Diencephalon (tissue), 1 donor: ENCODE data around the gene CDT1. TPM values are rescaled to one million over a fixed set of nuclear protein-coding genes. Genes with fewer than 3 reads are reported as not detected.

Experiments used
- total RNA-seq: library from RNA; depleted of rRNA; stranded (reverse); fragments of >200 nt; gene quantifications from one replicate; pipeline ENCODE4 v1.2.3, GENCODE V29; 2014

CDT1 gene
- total RNA-seq, result 7.8 TPM

GRCh38 chr16:88803264-88803987 is at the start of gene CDT1:
Gene CDT1, plus strand, starts transcription at chr16:88803789. Its CDS starts 43 bp downstream, at chr16:88803832.

DNA sequence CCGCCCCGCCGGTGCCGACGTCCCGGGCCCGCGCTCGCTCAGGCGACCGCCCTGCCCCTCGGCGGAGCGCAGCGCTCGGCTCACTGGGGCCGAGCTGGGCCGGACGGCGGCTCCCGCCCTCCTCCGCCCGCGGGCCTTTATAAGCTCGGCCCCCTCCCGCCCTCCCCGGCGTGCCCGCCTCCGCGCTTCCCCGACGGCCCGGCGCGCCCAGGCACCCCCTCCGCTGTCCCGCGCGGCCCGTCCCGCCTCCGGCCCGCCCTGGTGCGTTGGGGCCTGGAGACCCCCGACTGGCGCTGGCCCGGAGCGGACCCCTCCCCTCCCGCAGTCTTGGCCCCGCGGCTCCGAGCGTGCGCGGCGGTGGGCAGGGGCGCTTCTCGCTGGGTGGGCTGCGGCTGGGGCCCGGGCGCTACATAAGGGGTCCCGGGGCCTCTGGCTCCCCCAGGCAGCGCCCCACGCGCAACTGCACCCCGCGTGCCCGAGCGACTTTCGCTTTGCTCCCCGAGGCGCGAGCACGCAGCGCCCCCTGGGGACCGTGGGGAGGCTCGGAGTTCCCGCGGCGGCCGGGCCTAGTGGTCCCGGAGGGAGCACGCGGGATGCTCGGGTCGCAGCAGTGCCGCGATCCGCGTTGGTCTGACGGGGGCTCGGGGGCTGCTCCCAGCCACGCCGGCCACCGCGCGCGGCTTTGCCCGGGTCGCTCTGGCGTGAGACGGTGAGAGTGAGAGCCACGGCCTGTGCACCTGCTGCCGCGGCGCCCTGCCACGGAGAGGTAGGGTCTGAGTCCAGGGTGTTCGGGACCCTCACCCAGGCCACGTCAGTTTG is 18.3 kb upstream of the CDT1 start, which contains the start of gene PIEZO1:
Gene PIEZO1, minus strand, starts transcription at position 115 of the 819 bp plus-strand sequence. CDS start 256 bp downstream, outside the sequence.

GRCh38 chr16:88811769-88812512 is 8.4 kb downstream of the CDT1 start, which contains the start of gene APRT:
Gene APRT, minus strand, starts transcription at chr16:88811928. Its CDS starts 29 bp downstream, at chr16:88811899.

GRCh38 chr16:88856828-88857727 is 53.5 kb downstream of the CDT1 start, which contains the start of the genes GALNS and TRAPPC2L:
Gene GALNS, minus strand, starts transcription at chr16:88856947. Its CDS starts 70 bp downstream, at chr16:88856877.
Gene TRAPPC2L, plus strand, starts transcription at chr16:88857127. Its CDS starts 24 bp downstream, at chr16:88857151.

Other genes starting within 250 kb of the CDT1 start
- 19.8 TPM for gene ZC3H18, start 233.4 kb upstream of the CDT1 start, total RNA-seq
- not detected for gene IL17C, start 165.2 kb upstream of the CDT1 start, total RNA-seq
- gene CYBA, start 152.7 kb upstream of the CDT1 start, total RNA-seq, result 28.8 TPM
- gene MVD, start 140.7 kb upstream of the CDT1 start, total RNA-seq, result 45.7 TPM
- not detected for gene SNAI3, start 117.3 kb upstream of the CDT1 start, total RNA-seq
- 10.8 TPM for gene RNF166, start 97.4 kb upstream of the CDT1 start, total RNA-seq
- gene CTU2, start 97.3 kb upstream of the CDT1 start, total RNA-seq, result 14.3 TPM
- gene PIEZO1, start 18.6 kb upstream of the CDT1 start, total RNA-seq, result 7.8 TPM
- gene APRT, start 8.1 kb downstream of the CDT1 start, total RNA-seq, result 15.0 TPM
- 17.5 TPM for gene GALNS, start 53.2 kb downstream of the CDT1 start, total RNA-seq
- 35.8 TPM for gene TRAPPC2L, start 53.3 kb downstream of the CDT1 start, total RNA-seq
- gene PABPN1L, start 62.9 kb downstream of the CDT1 start, total RNA-seq, result not detected
- gene CBFA2T3, start 173.4 kb downstream of the CDT1 start, total RNA-seq, result 2.3 TPM